NOMO-1 treated with DMSO at 0.1 percent for 48 hours (cell line): ENCODE measurements around the gene IL13.

Source experiments
- DNase-seq: peaks from one replicate; lab custom pipeline; 2025; ENCODE audit not compliant: unreplicated experiment; lab: John Stamatoyannopoulos, UW

Gene IL13

DNA sequence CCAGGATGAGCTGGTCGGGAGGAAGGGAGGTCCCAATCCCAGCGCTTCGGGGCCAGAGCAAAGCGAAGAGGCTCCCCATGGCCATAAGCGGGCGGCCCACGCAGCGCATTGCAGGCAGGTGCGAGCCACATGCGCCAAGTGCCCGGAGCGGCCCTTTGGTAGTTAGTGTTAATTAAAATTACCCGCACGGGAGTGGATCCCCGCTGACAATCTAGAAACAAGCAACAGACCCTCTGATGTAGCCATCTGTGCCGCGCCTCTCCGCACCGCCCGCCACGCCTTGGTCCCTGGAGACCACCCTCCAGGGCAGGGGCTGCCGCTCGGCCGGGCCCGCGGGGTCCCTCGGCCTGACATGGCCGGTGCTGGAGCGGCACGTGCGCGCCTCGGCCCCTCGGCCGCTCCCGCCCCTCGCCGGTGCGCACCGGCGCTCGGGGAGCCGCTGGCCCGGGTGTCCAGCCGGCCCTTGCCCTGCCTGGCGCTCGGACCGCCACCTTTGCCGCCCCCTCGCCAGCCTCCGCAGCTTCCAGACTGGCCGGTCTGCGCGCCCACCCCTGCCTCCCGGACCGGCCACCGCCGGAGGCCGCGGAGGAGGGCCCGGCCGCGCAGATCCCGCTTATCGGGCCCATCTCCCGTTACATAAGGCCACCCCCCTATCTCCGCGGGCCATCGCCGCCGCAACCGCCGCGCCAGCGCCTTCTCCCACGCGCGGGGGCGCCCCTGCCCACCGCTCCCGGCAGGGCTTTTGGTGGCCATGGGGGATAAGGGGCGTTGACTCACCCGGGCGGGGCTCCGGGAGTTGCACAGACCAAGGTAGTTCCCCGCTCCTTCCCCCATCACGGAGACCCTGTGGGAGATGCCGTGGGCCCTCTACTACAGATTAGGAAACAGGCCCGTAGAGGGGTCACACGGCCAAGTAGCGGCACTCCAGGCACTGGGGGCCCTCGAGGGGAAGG is 1.9 kb upstream of the IL13 start:
- DNase-seq: no peak

DNA sequence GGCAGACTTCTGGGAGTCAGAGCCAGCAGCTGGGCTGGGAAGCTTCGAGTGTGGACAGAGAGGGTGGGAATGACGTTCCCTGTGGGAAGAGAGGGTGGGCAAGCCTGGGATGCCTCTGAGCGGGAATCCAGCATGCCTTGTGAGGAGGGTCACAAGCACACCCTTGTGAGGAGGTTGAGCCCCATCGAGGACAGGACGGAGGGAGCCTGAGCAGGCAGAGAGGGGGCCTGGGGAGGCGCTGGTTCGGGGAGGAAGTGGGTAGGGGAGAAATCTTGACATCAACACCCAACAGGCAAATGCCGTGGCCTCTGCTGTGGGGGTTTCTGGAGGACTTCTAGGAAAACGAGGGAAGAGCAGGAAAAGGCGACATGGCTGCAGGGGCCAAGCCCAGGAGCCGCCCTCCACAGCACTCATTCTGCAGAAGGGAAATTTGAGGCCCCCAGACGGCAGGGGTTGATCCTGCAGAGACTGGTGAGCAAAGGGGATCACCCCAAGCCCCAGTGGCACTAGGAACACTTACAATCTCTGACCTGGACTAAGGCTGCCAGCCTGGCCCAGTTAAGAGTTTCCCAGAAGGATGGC is 1.1 kb upstream of the IL13 start:
- no peak for DNase-seq

DNA sequence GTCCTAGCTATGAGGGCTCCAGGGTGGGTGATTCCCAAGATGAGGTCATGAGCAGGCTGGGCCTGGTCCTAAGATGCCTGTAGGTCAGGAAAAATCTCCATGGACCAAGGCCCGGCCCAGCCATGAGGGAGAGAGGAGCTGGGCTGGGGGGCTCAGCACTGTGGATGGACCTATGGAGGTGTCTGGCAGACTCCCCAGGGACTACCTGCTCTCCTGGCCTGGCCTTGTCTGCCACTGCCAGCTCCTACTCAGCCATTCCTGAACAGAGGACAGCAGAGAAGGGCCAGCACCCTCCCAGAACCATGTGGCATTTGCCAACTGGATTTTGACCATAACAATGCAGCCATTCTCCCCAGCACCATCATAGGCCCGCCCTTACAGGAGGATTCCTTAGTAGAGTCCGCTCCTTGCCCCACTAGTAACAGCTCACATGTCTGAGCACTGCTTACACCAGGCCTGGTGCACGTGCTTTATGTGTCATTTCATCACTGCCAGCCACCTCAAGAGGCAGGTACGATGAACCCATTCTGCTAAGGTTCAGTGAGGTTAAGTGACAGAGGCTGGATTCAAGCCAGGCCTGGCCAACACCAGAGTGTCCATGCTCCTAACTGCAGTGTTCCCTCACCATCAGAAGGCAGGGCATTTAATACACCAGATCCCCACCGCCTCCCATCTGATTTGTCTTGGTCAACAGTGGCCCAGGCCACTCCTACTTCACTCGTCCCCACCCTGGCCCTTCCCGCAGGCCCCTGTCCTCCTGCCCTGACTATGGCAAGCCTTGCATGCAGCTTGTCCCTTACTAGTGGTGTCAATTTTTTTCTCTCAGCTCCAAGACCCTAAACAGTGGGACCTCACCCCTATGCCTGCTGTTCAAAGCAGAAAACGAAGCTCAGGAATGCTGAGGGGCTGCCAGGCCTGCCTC is 669 bp downstream of the IL13 start:
- no peak for DNase-seq

GRCh38 chr5:132659598-132660493 is 1.9 kb downstream of the IL13 start:
- DNase-seq: no peak

- no peak for DNase-seq
Measured at GRCh38 chr5:132661231-132662003, 3.4 kb downstream of the IL13 start.

DNA sequence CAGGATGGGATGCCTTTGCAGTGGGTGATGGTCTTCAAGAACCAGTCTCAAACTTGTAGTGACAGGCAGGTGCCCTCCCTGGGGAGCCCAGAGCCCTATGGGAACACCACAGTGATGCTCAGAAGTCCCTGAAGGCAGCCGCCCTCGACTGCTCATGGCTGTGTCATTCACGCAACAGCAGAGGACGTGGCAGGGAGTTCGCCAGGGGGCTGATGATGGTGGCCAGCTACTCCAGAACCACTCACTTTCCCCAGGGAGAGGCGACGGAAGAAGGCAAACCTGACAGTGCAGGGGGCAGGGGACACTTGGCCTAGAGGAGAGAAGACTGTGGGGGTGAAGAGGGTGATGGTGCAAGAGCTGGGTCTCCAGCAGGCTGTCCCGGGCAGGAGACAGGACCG is 4.0 kb downstream of the IL13 start:
- DNase-seq: no peak

- DNase-seq: no peak
Measured at GRCh38 chr5:132662925-132663770, 5.2 kb downstream of the IL13 start.

- DNase-seq: no peak
Measured at GRCh38 chr5:132663771-132664695, 6.1 kb downstream of the IL13 start.

- DNase-seq: no peak
Measured at GRCh38 chr5:132664696-132665209, 6.8 kb downstream of the IL13 start.

DNA sequence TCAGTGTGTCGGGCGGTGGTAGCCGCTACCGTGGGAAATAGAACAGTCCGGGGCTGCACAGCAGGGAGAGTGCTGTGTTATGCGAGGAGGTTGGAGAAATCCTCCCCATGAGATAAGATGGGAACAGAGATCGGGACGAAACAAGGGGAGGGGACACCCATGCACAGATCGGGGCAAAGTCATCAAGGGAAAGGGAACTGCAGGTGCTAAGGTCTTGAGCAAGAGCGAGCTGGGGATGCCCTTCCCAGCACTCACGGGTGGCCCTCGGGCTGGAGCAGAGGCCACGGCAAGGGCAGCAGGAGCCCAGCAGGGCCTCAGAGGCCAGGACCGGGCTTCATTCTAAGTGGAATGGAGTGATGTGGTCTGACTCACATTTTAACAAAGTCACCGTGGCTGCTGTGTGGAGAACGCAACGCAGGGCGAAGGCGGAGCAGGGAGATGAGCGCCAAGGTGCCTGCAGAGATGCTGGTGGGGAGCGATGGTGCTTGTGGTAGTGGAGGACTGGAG is 7.7 kb downstream of the IL13 start:
- DNase-seq: no peak

DNA sequence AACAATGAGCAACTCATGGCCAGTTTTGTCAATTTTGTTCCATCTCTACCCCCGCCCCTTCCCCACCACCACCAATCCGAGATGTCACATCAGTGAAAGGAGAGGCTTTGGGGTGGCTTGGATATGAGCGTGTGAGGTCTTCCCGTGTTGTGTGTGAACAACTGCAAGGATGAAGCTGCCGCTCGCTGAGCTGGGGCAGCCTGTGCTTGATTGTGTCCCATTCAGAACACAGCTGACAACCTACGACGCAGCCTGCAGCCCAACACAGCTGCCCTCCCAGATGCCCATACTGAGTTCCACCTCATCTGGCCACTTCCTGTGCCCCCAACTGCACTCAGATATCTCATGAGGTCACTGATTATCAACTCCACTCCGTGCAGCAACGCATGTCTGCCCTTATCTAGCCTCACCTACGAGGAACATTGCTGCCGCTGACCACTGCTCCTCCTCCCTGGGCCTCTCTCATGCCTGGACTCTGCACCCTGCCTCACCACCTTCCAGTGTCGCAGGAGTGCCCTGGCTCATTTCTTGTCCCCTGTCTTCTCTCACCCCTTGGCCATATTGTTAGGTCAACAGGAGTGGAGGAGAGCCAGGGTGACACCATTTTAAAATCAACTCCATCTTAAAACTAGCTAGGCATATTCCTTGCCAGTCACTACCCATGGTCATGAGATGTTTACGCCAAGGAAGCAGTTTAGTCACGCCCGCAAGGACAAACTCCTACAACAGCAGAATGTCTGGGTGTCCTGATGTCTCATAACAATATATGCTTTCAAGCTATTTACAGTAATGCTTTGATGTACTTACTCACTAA is 8.5 kb downstream of the IL13 start:
- no peak for DNase-seq

DNA sequence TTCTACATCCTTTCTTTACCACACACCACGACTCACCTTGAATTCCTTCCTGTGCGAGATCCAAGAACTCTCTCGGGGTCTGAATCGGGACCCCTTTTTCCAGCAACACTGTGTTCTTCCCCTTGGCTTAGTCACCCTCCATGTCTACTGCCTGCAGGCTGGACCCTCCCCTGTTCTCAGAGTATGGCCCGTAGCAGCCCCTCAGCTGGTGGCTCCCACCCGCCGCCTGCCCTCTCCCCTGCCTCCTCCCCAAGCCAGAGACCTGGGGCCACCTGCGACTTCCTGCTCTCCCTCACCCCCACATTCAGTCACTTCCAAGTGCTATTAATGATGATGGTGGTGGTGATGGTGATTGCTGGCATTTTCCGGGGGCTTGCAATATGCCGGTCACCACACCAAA is 9.3 kb downstream of the IL13 start:
- no peak for DNase-seq

DNA sequence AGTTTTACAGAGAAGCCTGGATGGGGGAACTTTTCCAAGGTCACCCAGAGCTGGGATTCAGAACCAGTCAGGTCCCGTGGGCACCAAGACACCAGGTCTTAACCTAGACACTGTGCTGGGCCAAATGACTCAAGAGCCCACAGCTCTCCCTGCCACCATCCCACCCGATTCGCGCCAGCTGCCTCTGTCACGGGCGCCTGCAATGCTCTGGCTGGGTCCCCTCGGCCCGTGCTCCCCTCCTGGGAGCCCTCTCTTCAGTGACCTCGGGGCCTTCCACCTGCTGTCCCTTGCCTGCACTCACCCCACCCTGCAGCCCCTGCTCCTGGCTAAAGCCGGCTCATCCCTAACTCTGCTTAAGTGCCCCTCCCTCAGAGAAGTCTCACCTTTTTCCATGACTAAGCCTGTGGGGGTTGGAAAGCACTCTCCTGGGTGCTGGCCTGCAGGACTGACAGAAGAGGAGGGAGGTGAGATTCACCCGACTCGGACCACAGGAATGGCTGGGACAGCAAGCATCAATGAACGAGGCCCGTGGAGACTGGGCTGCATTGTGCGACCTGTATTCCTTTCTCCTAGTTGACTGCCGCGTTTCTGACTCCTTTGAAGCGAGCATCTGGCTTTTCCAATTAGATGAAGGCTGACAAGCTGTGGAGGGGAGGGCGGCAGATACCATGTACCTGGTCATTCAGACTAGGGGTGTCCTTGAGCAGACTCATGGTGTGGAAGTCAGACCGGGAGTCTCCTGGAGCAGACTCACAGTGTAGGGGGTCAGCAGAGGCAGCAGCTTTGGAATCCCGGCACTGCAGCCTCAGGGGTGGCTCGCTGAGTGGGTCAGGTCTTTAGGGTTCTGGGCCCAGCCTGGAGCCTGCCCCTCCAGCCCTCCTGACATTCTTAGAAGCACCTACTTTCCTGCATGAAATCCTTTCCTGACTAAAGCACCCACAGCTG is 10.1 kb downstream of the IL13 start:
- no peak for DNase-seq

DNA sequence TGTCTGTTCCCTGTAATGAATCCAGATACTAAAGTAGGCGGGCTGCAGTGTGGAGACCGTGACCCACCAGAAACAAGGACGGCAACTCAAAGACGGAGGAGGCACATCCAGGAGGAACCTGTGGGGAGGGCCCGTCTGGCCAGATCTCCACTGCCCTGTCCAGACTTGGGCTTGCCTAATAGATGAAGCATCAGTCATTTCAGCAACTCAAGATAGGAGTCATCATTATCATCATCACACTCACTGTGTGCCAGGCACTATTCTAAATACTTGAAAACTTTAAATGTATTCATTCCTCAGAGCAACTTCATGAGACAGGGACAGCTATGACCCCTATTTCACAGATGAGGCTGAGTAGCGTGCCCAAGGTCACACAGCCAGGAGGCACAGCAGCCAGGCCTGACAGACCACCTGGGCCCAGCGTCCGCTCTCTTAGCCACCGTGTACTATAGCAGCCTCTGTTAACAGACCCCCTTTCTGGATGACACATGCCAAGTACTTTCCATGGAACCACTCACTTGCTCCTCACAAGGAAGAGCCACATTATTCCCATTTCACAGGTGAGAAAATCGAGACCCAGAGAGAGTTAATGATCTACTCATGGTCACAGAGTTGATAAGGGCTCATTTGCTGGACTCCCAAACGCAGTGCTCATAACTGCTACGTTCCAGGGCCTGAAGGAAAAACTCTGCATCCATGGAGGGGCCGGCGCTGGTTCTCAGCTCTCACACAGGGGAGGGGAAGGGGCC is 10.9 kb downstream of the IL13 start:
- DNase-seq: no peak

- DNase-seq: no peak
Measured at GRCh38 chr5:132669455-132669820, 11.5 kb downstream of the IL13 start.
